ENCODE results near the gene SYT3. TPM values are rescaled to one million over a fixed set of nuclear protein-coding genes. Genes with fewer than 3 reads are reported as not detected.

The SYT3 gene
- total and polyA plus RNA-seq, 2 of the 13 experiments (the other 11 are each of a cell fraction or from before 2014, with no cell fraction given) = not detected

DNA sequence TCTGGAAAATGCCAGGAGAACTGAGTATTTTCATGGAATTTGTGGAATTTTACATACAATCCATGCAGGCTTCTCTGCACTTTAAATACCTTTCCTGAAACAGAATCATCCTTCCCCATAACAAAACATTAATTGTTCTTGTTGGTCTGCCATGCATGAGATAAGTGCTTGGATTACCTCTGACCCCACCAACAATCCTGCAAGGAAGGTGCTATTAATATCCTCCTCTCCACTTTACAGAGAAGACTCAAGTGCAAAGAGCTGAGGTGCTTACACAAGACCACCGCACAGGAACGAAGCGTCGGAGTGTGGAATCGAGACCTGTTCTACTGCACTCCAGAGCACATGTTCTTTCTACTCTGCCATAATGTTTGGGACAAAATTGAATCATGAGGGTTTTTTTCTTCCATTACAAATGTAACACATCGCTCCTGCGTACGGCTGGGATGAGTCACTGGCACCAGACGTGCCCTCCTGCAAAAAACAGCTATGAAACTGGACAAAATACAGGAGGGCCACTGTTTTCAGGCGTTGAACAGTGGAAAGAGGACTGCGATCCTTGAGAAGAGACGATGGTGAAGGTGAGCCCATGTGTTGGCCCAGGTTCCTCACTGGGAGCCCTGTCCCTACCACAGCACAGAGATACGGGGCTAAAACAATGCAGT lies 58.6 kb downstream of the SYT3 start:
- BruUV-seq (replicated peaks) = no TSS peak
- H3K4me1 ChIP-seq (ENCODE audit: insufficient read depth, low read length) = no peaks in the 10 kb centered on the region
- ATAC-seq (no peak), FAIRE-seq (no peak), DNase-seq (ENCODE audit: low spot score) (no peak)
- no peaks in the 10 kb centered on the region for H4K20me1 ChIP-seq (ENCODE audit: insufficient read depth, low read length)
- ChIA-PET CTCF (ENCODE audit: low intra/inter-chr PET ratio, low total read pairs) (no interaction called here), POLR2A (no interaction called here)
- no peak overlapping the region for H2AFZ ChIP-seq (ENCODE audit: low read length)
- in situ Hi-C loops (cut with HindIII; ENCODE audit: extremely low pct_ligation_motif_present, low pct_unique_long_range_greater_than_20kb) (no loop called here), intact Hi-C loops (cut with micrococcal nuclease; ENCODE audit: unreplicated experiment) (no loop called here)
- no peak overlapping the region for H3K4me3 ChIP-seq (replicated peaks in 1 of 3; ENCODE audit: insufficient read depth in 1 of 3, low read depth in 2 of 3, low read length in 3 of 3)
- no peak overlapping the region for H3K4me2 ChIP-seq (ENCODE audit: low read depth, low read length)
- no peak overlapping the region for H3K9ac ChIP-seq (ENCODE audit: insufficient read depth, low read depth, low read length)
- H3K79me2 ChIP-seq (ENCODE audit: insufficient read depth, low read length) = no peaks in the 10 kb centered on the region
- peaks cover 0 to 4% of the 10 kb centered on the region in 2 experiments; a peak in 2 of 5 replicates for H3K27me3 ChIP-seq (ENCODE audit: control insufficient read depth in 1 of 2, insufficient read depth in 2 of 2, low read length in 2 of 2)
- no peaks in the 10 kb centered on the region for H3K36me3 ChIP-seq (replicated peaks in 1 of 2; ENCODE audit: control insufficient read depth in 1 of 2, insufficient read depth in 2 of 2, low read length in 2 of 2)
- 51% methylated on average over 13 of the region's 13 CpGs for WGBS (ENCODE audit: low lambda C conversion rate)
- no peaks in the 10 kb centered on the region for H3K9me3 ChIP-seq (ENCODE audit: low read length)
- no peak overlapping the region for H3K27ac ChIP-seq (ENCODE audit: extremely low read length, insufficient read depth, low read length)
- TF ChIP-seq, protein P1, sequence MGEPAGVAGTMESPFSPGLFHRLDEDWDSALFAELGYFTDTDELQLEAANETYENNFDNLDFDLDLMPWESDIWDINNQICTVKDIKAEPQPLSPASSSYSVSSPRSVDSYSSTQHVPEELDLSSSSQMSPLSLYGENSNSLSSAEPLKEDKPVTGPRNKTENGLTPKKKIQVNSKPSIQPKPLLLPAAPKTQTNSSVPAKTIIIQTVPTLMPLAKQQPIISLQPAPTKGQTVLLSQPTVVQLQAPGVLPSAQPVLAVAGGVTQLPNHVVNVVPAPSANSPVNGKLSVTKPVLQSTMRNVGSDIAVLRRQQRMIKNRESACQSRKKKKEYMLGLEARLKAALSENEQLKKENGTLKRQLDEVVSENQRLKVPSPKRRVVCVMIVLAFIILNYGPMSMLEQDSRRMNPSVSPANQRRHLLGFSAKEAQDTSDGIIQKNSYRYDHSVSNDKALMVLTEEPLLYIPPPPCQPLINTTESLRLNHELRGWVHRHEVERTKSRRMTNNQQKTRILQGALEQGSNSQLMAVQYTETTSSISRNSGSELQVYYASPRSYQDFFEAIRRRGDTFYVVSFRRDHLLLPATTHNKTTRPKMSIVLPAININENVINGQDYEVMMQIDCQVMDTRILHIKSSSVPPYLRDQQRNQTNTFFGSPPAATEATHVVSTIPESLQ (CRISPR knock-in tag; conservative IDR thresholded peaks at IDR 0.05) = no peak

DNA sequence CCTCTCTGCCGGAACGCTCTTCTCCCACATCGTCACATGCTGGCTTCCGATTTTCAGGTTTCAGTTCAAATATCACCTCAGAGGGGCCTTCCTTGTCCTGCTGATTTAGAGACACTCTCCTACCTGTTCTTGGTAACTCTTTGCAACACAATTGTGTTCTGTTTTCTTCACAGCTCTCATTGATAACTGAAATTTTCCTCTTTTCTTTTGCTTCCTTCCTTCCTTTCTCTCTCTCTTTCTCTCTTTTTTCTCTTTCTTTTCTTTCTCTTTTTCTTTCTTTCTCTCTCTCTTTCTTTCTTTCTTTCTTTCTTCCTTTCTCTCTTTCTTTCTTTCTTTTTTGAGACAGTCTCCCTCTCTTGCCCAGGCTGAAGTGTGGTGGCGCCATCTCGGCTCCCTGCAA lies 59.4 kb downstream of the SYT3 start:
- H2AFZ ChIP-seq (ENCODE audit: low read length) = no peak overlapping the region
- POLR2A ChIA-PET = no interaction called here
- FAIRE-seq (no peak), ATAC-seq (no peak), DNase-seq (ENCODE audit: low spot score) (no peak)
- H3K27me3 ChIP-seq (ENCODE audit: control insufficient read depth in 1 of 2, insufficient read depth in 2 of 2, low read length in 2 of 2) = peaks cover 0 to 3% of the 10 kb centered on the region in 2 experiments; a peak in 1 of 5 replicates
- WGBS (ENCODE audit: low lambda C conversion rate) = 68% methylated on average over 6 of the region's 6 CpGs
- H3K9ac ChIP-seq (ENCODE audit: insufficient read depth, low read depth, low read length) = no peak overlapping the region
- H3K4me2 ChIP-seq (ENCODE audit: low read depth, low read length) = no peak overlapping the region
- no peaks in the 10 kb centered on the region for H3K79me2 ChIP-seq (ENCODE audit: insufficient read depth, low read length)
- CTCF ChIA-PET (ENCODE audit: low intra/inter-chr PET ratio, low total read pairs) = no interaction called here
- H3K27ac ChIP-seq (ENCODE audit: extremely low read length, insufficient read depth, low read length) = no peak overlapping the region
- no peaks in the 10 kb centered on the region for H3K9me3 ChIP-seq (ENCODE audit: low read length)
- no peaks in the 10 kb centered on the region for H3K36me3 ChIP-seq (replicated peaks in 1 of 2; ENCODE audit: control insufficient read depth in 1 of 2, insufficient read depth in 2 of 2, low read length in 2 of 2)
- BruUV-seq (replicated peaks) = no TSS peak
- no peaks in the 10 kb centered on the region for H3K4me1 ChIP-seq (ENCODE audit: insufficient read depth, low read length)
- in situ Hi-C loops (cut with HindIII; ENCODE audit: extremely low pct_ligation_motif_present, low pct_unique_long_range_greater_than_20kb) = no loop called here
- no peaks in the 10 kb centered on the region for H4K20me1 ChIP-seq (ENCODE audit: insufficient read depth, low read length)
- H3K4me3 ChIP-seq (replicated peaks in 1 of 3; ENCODE audit: insufficient read depth in 1 of 3, low read depth in 2 of 3, low read length in 3 of 3) = no peak overlapping the region
- intact Hi-C loops (cut with micrococcal nuclease; ENCODE audit: unreplicated experiment) = no loop called here
- TF ChIP-seq, protein P2, sequence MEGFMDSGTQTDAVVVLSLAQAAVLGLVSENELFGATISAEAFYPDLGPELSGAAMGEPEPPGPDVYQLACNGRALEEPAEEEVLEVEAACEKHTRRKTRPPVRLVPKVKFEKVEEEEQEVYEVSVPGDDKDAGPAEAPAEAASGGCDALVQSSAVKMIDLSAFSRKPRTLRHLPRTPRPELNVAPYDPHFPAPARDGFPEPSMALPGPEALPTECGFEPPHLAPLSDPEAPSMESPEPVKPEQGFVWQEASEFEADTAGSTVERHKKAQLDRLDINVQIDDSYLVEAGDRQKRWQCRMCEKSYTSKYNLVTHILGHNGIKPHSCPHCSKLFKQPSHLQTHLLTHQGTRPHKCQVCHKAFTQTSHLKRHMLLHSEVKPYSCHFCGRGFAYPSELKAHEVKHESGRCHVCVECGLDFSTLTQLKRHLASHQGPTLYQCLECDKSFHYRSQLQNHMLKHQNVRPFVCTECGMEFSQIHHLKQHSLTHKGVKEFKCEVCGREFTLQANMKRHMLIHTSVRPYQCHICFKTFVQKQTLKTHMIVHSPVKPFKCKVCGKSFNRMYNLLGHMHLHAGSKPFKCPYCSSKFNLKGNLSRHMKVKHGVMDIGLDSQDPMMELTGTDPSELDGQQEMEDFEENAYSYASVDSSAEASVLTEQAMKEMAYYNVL (CRISPR knock-in tag; IDR thresholded peaks at IDR 0.05; ENCODE audit: borderline replicate concordance) = no peak
- TF ChIP-seq CHCHD3 (CRISPR knock-in tag; IDR thresholded peaks at IDR 0.05) = no peak
- TF ChIP-seq HNRNPK (IDR thresholded peaks at IDR 0.05; ENCODE audit: low read depth, low read length, poor library complexity, severe bottlenecking) = no peak
- TF ChIP-seq, protein P3, sequence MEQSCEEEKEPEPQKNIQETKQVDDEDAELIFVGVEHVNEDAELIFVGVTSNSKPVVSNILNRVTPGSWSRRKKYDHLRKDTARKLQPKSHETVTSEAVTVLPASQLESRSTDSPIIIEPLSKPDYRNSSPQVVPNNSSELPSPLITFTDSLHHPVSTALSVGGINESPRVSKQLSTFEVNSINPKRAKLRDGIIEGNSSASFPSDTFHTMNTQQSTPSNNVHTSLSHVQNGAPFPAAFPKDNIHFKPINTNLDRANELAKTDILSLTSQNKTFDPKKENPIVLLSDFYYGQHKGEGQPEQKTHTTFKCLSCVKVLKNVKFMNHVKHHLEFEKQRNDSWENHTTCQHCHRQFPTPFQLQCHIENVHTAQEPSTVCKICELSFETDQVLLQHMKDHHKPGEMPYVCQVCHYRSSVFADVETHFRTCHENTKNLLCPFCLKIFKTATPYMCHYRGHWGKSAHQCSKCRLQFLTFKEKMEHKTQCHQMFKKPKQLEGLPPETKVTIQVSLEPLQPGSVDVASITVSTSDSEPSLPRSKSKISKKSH (CRISPR knock-in tag; IDR thresholded peaks at IDR 0.05; ENCODE audit: borderline replicate concordance) = no peak
- TF ChIP-seq, protein P4, sequence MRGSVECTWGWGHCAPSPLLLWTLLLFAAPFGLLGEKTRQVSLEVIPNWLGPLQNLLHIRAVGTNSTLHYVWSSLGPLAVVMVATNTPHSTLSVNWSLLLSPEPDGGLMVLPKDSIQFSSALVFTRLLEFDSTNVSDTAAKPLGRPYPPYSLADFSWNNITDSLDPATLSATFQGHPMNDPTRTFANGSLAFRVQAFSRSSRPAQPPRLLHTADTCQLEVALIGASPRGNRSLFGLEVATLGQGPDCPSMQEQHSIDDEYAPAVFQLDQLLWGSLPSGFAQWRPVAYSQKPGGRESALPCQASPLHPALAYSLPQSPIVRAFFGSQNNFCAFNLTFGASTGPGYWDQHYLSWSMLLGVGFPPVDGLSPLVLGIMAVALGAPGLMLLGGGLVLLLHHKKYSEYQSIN (CRISPR knock-in tag; IDR thresholded peaks at IDR 0.05; ENCODE audit: borderline replicate concordance) = no peak
- TF ChIP-seq NFE2L2 (IDR thresholded peaks at IDR 0.05; ENCODE audit: low read length) = no peak

All from HepG2 (cell line).